CD4-positive, CD25-positive, alpha-beta regulatory T cell (primary cell): ENCODE measurements around the gene DUXA. TPM values are rescaled to one million over a fixed set of nuclear protein-coding genes. Genes with fewer than 3 reads are reported as not detected.
"Not testable (repeated sequence)": the region's sequence is repeated elsewhere in the genome, so short reads cannot be mapped to it uniquely, and the experiment has no call there.

Experiments used
- ATAC-seq, 2 donors: fragments of 150-1000 bp; cut with Tn5 transposase; one replicate each; pipeline ENCODE4 v1.10.0; 2021; ENCODE audit warnings: low read depth in 2 of 2, moderate number of reproducible peaks in 2 of 2, moderate library complexity in 1 of 2
- DNase-seq, 3 donors: peaks; one replicate each; pipeline versions ENCODE4 v3.0.0 to v3.0.0-alpha.2; 2012 to 2022; ENCODE audit warnings: mixed read lengths in 1 of 3
- H3K27ac ChIP-seq: one replicate; pipeline ENCODE4 v1.7.0; 2013; ENCODE audit warnings: mild to moderate bottlenecking, low read length; ENCODE audit not compliant: insufficient read depth, poor library complexity, severe bottlenecking
- H3K27me3 ChIP-seq: one replicate; pipeline ENCODE4 v1.7.0; 2013; ENCODE audit warnings: low read length; ENCODE audit not compliant: control insufficient read depth, insufficient read depth
- H3K36me3 ChIP-seq: one replicate; pipeline ENCODE4 v1.7.0; 2013; ENCODE audit warnings: mild to moderate bottlenecking, low read length, moderate library complexity; ENCODE audit not compliant: control insufficient read depth, insufficient read depth
- H3K4me1 ChIP-seq: 2 replicates; pipeline ENCODE4 v1.7.0; 2013; ENCODE audit warnings: mild to moderate bottlenecking, low read length; ENCODE audit not compliant: insufficient read depth, control insufficient read depth, poor library complexity, severe bottlenecking
- H3K4me3 ChIP-seq: one replicate; pipeline ENCODE4 v1.7.0; 2013; ENCODE audit warnings: low read depth, mild to moderate bottlenecking, low read length, moderate library complexity
- H3K9me3 ChIP-seq, 2 experiments: 1 replicate in 1 of 2; 2 replicates in 1 of 2; pipeline ENCODE4 v1.7.0; 2013; ENCODE audit warnings: low read length in 2 of 2, mild to moderate bottlenecking in 1 of 2, moderate library complexity in 1 of 2; ENCODE audit not compliant: control insufficient read depth in 2 of 2
- H3K27ac Mint-ChIP-seq, 3 donors: one replicate each; pipeline ENCODE4 v1.8.0; 2020 to 2022; ENCODE audit warnings: mild to moderate bottlenecking in 3 of 3, mixed read lengths in 3 of 3, moderate library complexity in 2 of 3
- H3K27me3 Mint-ChIP-seq: one replicate; pipeline ENCODE4 v1.8.0; 2022; ENCODE audit warnings: mild to moderate bottlenecking, mixed read lengths
- H3K36me3 Mint-ChIP-seq: one replicate; pipeline ENCODE4 v1.8.0; 2020; ENCODE audit warnings: mixed read lengths
- H3K4me1 Mint-ChIP-seq, 4 donors: one replicate each; pipeline ENCODE4 v1.8.0; 2020 to 2022; ENCODE audit warnings: mixed read lengths in 4 of 4, mild to moderate bottlenecking in 1 of 4
- H3K4me3 Mint-ChIP-seq, 4 donors: one replicate each; pipeline ENCODE4 v1.8.0; 2020 to 2022; ENCODE audit warnings: mild to moderate bottlenecking in 4 of 4, mixed read lengths in 4 of 4, moderate library complexity in 3 of 4
- H3K9me3 Mint-ChIP-seq, 7 donors: one replicate each; pipeline ENCODE4 v1.8.0; 2020 to 2022; ENCODE audit warnings: mixed read lengths in 7 of 7, mild to moderate bottlenecking in 3 of 7, moderate library complexity in 2 of 7
- polyA plus RNA-seq, 4 donors: library from polyadenylated mRNA; unstranded; fragments of 300-500 nt; fragmentation: Illumina TruSeq; gene quantifications; one replicate each; pipeline ENCODE4 v1.2.3, GENCODE V29; 2021
- total RNA-seq: library from RNA; stranded (reverse); gene quantifications from one replicate; pipeline ENCODE4 v1.2.3, GENCODE V29; 2022

The DUXA gene
- total and polyA plus RNA-seq, 5 donors from 2014 or later: not detected

- Mint-ChIP-seq H3K27me3 (no peaks in the 10 kb centered on the region), H3K4me3 (no peak overlapping the region), H3K4me1 (no peaks in the 10 kb centered on the region), H3K36me3 (no peaks in the 10 kb centered on the region), H3K9me3 (peaks cover 0 to 38% (median 14%) of the 10 kb centered on the region in 7 donors), H3K27ac (no peak overlapping the region)
- H3K27me3 ChIP-seq: no peaks in the 10 kb centered on the region
- H3K9me3 ChIP-seq: peaks cover 6 to 23% of the 10 kb centered on the region in 2 experiments
- H3K4me3 ChIP-seq: no peak overlapping the region
- no peak for DNase-seq
- no peaks in the 10 kb centered on the region for H3K36me3 ChIP-seq
- ATAC-seq: no peak
- no peak overlapping the region for H3K27ac ChIP-seq
- no peaks in the 10 kb centered on the region for H3K4me1 ChIP-seq
Measured at GRCh38 chr19:57135797-57136196, 31.5 kb downstream of the DUXA start.

- not testable (repeated sequence) for H3K27me3 ChIP-seq, H3K27me3 Mint-ChIP-seq, H3K4me1 ChIP-seq, H3K4me3 Mint-ChIP-seq, H3K4me3 ChIP-seq, H3K36me3 Mint-ChIP-seq, DNase-seq, ATAC-seq, H3K27ac ChIP-seq, H3K27ac Mint-ChIP-seq, H3K36me3 ChIP-seq, H3K4me1 Mint-ChIP-seq
- H3K9me3 ChIP-seq: peaks cover 0 to 15% of the 10 kb centered on the region in 2 experiments
- peaks cover 0 to 38% (median 17%) of the 10 kb centered on the region in 7 donors for H3K9me3 Mint-ChIP-seq
Measured at GRCh38 chr19:57127403-57127802, 39.9 kb downstream of the DUXA start.

DNA sequence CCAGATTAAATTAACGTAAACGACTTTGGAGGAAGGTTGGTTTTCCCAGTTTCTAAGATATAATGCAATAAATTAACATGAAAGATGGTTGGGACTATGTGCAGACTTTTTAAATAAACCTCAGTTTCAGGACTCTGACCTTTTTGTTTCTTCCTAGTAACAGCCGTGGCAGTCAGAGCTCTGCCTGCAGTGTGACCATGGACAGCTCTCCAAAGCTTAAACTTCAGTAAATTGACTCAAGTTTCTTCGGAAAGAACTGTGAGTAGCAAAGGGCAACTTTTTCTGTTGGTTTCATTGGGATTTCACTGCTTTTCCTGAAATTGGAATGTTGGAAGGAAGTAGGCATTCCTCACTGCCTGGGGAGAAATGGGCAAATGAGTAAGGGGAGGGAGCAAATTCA, 43.4 kb downstream of the DUXA start:
- Mint-ChIP-seq H3K36me3 (no peaks in the 10 kb centered on the region), H3K27ac (no peak overlapping the region), H3K4me3 (no peak overlapping the region), H3K27me3 (no peaks in the 10 kb centered on the region), H3K9me3 (peaks cover 0 to 34% (median 9%) of the 10 kb centered on the region in 7 donors), H3K4me1 (no peaks in the 10 kb centered on the region)
- H3K4me3 ChIP-seq: no peak overlapping the region
- peaks cover 0 to 19% of the 10 kb centered on the region in 2 experiments for H3K9me3 ChIP-seq
- H3K27ac ChIP-seq: no peak overlapping the region
- no peak for ATAC-seq
- no peaks in the 10 kb centered on the region for H3K4me1 ChIP-seq
- DNase-seq: no peak
- H3K27me3 ChIP-seq: no peaks in the 10 kb centered on the region
- H3K36me3 ChIP-seq: no peaks in the 10 kb centered on the region

DNA sequence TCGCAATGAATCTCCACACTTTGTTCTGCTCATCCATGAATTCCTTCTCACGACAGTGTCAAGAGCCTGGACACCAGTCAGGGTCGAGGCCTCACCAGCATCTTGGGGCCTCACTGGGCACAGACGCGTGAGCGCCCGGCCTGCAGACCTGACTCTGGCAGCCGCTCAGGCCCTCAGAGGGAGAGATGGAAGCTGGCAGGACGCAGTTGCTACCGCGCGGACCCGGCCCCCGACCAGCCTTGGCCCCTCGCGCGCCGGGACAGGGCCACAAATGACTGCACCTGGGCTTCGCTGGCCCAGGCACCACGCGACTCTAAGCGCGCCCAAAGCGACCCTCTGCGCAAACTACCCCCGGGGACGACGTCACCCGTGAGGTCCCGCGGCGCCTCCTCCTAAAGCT, 48.4 kb downstream of the DUXA start:
- DNase-seq: no peak
- H3K36me3 ChIP-seq: no peaks in the 10 kb centered on the region
- H3K4me3 ChIP-seq: no peak overlapping the region
- H3K4me3 Mint-ChIP-seq: no peak overlapping the region
- H3K4me1 Mint-ChIP-seq: no peaks in the 10 kb centered on the region
- peaks cover 19 to 36% of the 10 kb centered on the region in 2 experiments for H3K9me3 ChIP-seq
- no peaks in the 10 kb centered on the region for H3K4me1 ChIP-seq
- no peak overlapping the region for H3K27ac Mint-ChIP-seq
- no peak overlapping the region for H3K27ac ChIP-seq
- H3K36me3 Mint-ChIP-seq: no peaks in the 10 kb centered on the region
- ATAC-seq: no peak
- H3K9me3 Mint-ChIP-seq: peaks cover 0 to 52% (median 14%) of the 10 kb centered on the region in 7 donors
- H3K27me3 ChIP-seq: no peaks in the 10 kb centered on the region
- no peaks in the 10 kb centered on the region for H3K27me3 Mint-ChIP-seq

DNA sequence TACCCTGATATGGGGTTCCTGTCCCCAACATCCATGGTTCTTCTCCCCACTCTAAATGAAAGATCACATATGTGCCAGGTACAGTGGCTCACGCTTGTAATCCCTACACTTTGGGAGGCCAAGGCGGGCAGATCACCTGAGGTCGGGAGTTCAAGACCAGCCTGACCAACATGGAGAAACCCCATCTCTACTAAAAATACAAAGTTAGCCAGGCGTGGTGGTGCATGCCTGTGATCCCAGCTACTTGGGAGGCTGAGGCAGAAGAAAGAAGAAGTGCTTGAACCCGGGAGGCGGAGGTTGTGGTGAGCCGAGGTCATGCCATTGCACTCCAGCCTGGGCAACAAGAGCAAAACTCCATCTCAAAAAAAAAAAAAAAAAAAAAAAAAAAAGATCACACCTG, 53.8 kb downstream of the DUXA start:
- not testable (repeated sequence) for H3K4me3 ChIP-seq, H3K36me3 Mint-ChIP-seq, H3K27ac Mint-ChIP-seq, DNase-seq, H3K4me1 ChIP-seq, H3K27ac ChIP-seq, ATAC-seq, H3K4me1 Mint-ChIP-seq, H3K27me3 ChIP-seq, H3K4me3 Mint-ChIP-seq, H3K36me3 ChIP-seq, H3K27me3 Mint-ChIP-seq
- H3K9me3 Mint-ChIP-seq: peaks cover 0 to 68% (median 15%) of the 10 kb centered on the region in 7 donors
- peaks cover 44 to 62% of the 10 kb centered on the region in 2 experiments for H3K9me3 ChIP-seq

- Histone ChIP-seq H3K4me3 (no peak overlapping the region), H3K9me3 (peaks cover 42 to 61% of the 10 kb centered on the region in 2 experiments), H3K36me3 (no peaks in the 10 kb centered on the region), H3K27ac (no peak overlapping the region), H3K27me3 (no peaks in the 10 kb centered on the region), H3K4me1 (no peaks in the 10 kb centered on the region)
- ATAC-seq (no peak), DNase-seq (no peak)
- H3K4me3 Mint-ChIP-seq: no peak overlapping the region
- no peaks in the 10 kb centered on the region for H3K27me3 Mint-ChIP-seq
- no peak overlapping the region for H3K27ac Mint-ChIP-seq
- H3K36me3 Mint-ChIP-seq: no peaks in the 10 kb centered on the region
- H3K9me3 Mint-ChIP-seq: peaks cover 0 to 60% (median 15%) of the 10 kb centered on the region in 7 donors
- H3K4me1 Mint-ChIP-seq: no peaks in the 10 kb centered on the region
Measured at GRCh38 chr19:57111329-57111644, 56.0 kb downstream of the DUXA start.

- no peaks in the 10 kb centered on the region for H3K27me3 ChIP-seq
- no peak overlapping the region for H3K4me3 Mint-ChIP-seq
- H3K27ac ChIP-seq: no peak overlapping the region
- H3K9me3 Mint-ChIP-seq: peaks cover 0 to 57% (median 15%) of the 10 kb centered on the region in 7 donors
- H3K9me3 ChIP-seq: peaks cover 42 to 61% of the 10 kb centered on the region in 2 experiments
- no peaks in the 10 kb centered on the region for H3K27me3 Mint-ChIP-seq
- H3K4me1 ChIP-seq: no peaks in the 10 kb centered on the region
- H3K27ac Mint-ChIP-seq: no peak overlapping the region
- DNase-seq: no peak
- no peaks in the 10 kb centered on the region for H3K36me3 ChIP-seq
- no peak overlapping the region for H3K4me3 ChIP-seq
- ATAC-seq: no peak
- H3K4me1 Mint-ChIP-seq: no peaks in the 10 kb centered on the region
- H3K36me3 Mint-ChIP-seq: no peaks in the 10 kb centered on the region
Measured at GRCh38 chr19:57110592-57111328, 56.5 kb downstream of the DUXA start.

GRCh38 chr19:57106722-57107235, 60.5 kb downstream of the DUXA start:
- H3K27me3 Mint-ChIP-seq: no peaks in the 10 kb centered on the region
- H3K4me1 Mint-ChIP-seq: peaks cover 0 to 8% (median 2%) of the 10 kb centered on the region in 4 donors
- ATAC-seq: no peak
- Histone ChIP-seq H3K4me3 (no peak overlapping the region), H3K27ac (no peak overlapping the region), H3K9me3 (peaks cover 22 to 31% of the 10 kb centered on the region in 2 experiments), H3K36me3 (no peaks in the 10 kb centered on the region), H3K27me3 (no peaks in the 10 kb centered on the region), H3K4me1 (no peaks in the 10 kb centered on the region)
- H3K4me3 Mint-ChIP-seq: no peak overlapping the region
- no peak overlapping the region for H3K27ac Mint-ChIP-seq
- no peak for DNase-seq
- no peaks in the 10 kb centered on the region for H3K36me3 Mint-ChIP-seq
- peaks cover 0 to 27% (median 5%) of the 10 kb centered on the region in 7 donors for H3K9me3 Mint-ChIP-seq
